ENCODE data around the gene CLNK.
A peak's percentile ranks its signal among the peaks of the same experiment; 100 is the strongest.

CLNK gene

GRCh38 chr4:10691651-10692050, 7.1 kb upstream of the CLNK start:
- peaks cover 1% of the 10 kb centered on the region for H3K27me3 Mint-ChIP-seq
- H3K4me1 Mint-ChIP-seq (ENCODE audit: low read depth): peaks cover 20% of the 10 kb centered on the region
- H3K9me3 Mint-ChIP-seq: no peaks in the 10 kb centered on the region
- intact Hi-C loops (cut with micrococcal nuclease): no loop called here
- no peak overlapping the region for H3K4me3 Mint-ChIP-seq
- H3K27ac Mint-ChIP-seq: no peak overlapping the region
- no peaks in the 10 kb centered on the region for H3K36me3 Mint-ChIP-seq (ENCODE audit: low read depth)

DNA sequence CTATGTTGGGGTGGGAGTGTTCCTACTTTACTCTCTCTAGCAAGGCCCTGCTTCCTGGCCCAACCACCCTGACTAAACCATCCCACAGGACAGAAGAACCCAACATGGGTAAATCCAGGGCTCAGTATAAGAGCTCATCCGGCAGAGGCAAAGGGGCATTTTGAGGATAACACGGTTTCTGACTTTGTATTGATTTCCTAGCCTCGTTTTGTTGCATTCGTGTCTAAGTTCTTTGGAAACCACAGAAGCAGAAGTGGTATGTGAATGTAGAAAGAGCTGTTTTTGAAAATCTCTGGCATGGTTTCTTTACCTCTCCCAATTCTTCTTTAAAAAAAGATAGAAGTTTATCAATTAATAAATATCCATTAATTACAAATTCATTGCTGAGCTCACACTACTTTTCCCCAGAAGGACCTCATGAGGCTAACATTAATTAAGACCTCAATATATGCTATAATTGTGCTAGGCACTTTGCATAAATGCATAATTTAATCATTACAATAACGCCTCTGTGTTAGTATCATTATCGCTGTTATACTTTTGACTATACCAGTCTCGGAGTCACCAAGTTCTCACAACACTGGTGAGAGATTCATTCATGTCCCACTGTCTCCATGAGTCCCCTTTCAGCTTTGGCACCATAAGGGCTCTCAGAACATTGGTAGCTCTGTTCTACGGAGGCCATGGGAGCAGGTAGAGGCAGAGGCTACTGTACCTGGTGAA, 5.8 kb upstream of the CLNK start:
- Mint-ChIP-seq H3K27ac (peak overlapping the region; percentile 51), H3K4me1 (ENCODE audit: low read depth) (peaks cover 20% of the 10 kb centered on the region), H3K4me3 (no peak overlapping the region), H3K36me3 (ENCODE audit: low read depth) (no peaks in the 10 kb centered on the region), H3K9me3 (no peaks in the 10 kb centered on the region), H3K27me3 (peaks cover 1% of the 10 kb centered on the region)
- intact Hi-C loops (cut with micrococcal nuclease): no loop called here

- peaks cover 3% of the 10 kb centered on the region for H3K27me3 Mint-ChIP-seq
- no peaks in the 10 kb centered on the region for H3K9me3 Mint-ChIP-seq
- no peaks in the 10 kb centered on the region for H3K36me3 Mint-ChIP-seq (ENCODE audit: low read depth)
- H3K27ac Mint-ChIP-seq: no peak overlapping the region
- intact Hi-C loops (cut with micrococcal nuclease): no loop called here
- H3K4me3 Mint-ChIP-seq: no peak overlapping the region
- H3K4me1 Mint-ChIP-seq (ENCODE audit: low read depth): peaks cover 26% of the 10 kb centered on the region
These were observed 4.3 kb upstream of the CLNK start for GRCh38 chr4:10688846-10689245.

GRCh38 chr4:10688022-10688421, 3.5 kb upstream of the CLNK start:
- peaks cover 26% of the 10 kb centered on the region for H3K4me1 Mint-ChIP-seq (ENCODE audit: low read depth)
- intact Hi-C loops (cut with micrococcal nuclease): no loop called here
- no peak overlapping the region for H3K27ac Mint-ChIP-seq
- H3K9me3 Mint-ChIP-seq: no peaks in the 10 kb centered on the region
- no peaks in the 10 kb centered on the region for H3K36me3 Mint-ChIP-seq (ENCODE audit: low read depth)
- no peak overlapping the region for H3K4me3 Mint-ChIP-seq
- H3K27me3 Mint-ChIP-seq: peaks cover 3% of the 10 kb centered on the region

DNA sequence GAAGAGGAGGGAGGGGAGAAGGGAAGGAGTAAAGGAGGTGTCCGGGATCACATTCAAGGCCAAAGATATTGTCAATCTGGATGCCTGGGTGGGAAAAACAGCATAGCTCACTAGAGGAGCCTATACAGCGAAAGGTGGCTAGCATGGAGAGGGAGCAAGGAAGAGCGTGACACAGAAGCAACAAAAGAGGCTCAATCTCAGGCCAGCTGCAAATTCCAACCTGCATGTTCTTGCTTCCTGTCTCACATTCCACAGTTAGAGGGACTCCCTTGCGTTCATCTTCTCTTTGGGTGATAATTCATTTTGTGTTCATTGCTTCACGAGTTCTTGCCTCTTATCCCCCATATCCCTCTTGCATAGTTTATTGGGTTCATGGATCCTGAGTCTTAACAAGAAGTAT, 3.0 kb upstream of the CLNK start:
- Mint-ChIP-seq H3K9me3 (no peaks in the 10 kb centered on the region), H3K27ac (no peak overlapping the region), H3K36me3 (ENCODE audit: low read depth) (no peaks in the 10 kb centered on the region), H3K27me3 (peaks cover 3% of the 10 kb centered on the region), H3K4me3 (no peak overlapping the region), H3K4me1 (ENCODE audit: low read depth) (peaks cover 26% of the 10 kb centered on the region)
- intact Hi-C loops (cut with micrococcal nuclease): no loop called here

DNA sequence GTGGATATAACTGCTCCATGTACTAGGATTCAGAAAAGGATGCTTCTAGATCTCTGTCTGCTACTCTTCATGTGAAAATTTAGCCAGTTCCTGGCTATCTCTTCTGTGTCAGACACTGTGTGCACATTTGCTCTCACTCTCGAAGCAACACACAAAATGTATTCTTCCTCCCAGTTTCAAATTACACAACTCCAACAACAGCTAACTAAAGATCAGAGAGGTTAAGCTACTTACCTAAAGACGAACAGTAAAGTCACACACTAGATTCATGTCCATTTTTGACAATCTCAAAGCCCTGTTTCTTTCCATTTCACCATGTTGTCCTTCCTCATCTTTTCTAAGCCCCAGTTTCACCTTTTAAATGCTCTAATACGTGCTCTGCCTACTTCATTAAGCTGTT, 2.2 kb downstream of the CLNK start:
- H3K9me3 Mint-ChIP-seq: peaks cover 10% of the 10 kb centered on the region
- H3K4me1 Mint-ChIP-seq (ENCODE audit: low read depth): peaks cover 6% of the 10 kb centered on the region
- H3K27me3 Mint-ChIP-seq: peaks cover 3% of the 10 kb centered on the region
- no peak overlapping the region for H3K4me3 Mint-ChIP-seq
- no peaks in the 10 kb centered on the region for H3K36me3 Mint-ChIP-seq (ENCODE audit: low read depth)
- no peak overlapping the region for H3K27ac Mint-ChIP-seq
- intact Hi-C loops (cut with micrococcal nuclease): no loop called here

DNA sequence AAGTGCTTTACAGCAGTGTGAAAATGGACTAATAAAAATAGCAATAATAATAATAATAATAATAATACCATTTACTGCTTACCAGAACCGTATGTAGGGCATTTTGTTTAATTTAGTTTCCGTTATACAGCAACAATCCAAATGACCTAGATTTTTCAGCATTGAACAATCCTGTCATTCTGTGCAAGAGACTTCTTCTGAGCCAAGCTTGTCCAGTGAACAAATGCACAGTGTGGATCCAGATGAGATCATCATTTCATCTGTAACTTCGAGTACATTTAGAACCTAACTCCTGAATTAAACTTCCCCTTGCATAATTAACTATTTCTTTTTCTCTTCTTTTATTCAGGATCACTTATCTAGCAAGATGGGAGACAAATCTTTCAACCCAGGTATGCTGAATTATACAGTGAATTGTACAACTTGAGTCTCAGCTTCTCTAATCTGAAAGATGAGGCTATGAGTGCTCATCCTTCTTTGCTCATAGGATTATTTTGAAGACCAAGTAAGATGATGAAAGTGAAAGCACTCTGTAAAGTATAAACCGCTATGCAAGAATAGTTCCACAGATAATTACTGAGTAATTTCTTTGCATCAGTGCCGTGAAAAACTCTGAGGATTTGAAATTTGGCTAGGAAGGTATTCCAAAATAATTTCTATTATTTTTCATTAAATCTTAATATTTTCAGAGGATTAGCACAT, 6.6 kb downstream of the CLNK start:
- no peaks in the 10 kb centered on the region for H3K27me3 Mint-ChIP-seq
- H3K27ac Mint-ChIP-seq: no peak overlapping the region
- H3K36me3 Mint-ChIP-seq (ENCODE audit: low read depth): no peaks in the 10 kb centered on the region
- H3K9me3 Mint-ChIP-seq: peaks cover 30% of the 10 kb centered on the region
- intact Hi-C loops (cut with micrococcal nuclease): no loop called here
- peaks cover 11% of the 10 kb centered on the region for H3K4me1 Mint-ChIP-seq (ENCODE audit: low read depth)
- H3K4me3 Mint-ChIP-seq: no peak overlapping the region

- Mint-ChIP-seq H3K4me3 (no peak overlapping the region), H3K36me3 (ENCODE audit: low read depth) (no peaks in the 10 kb centered on the region), H3K27me3 (no peaks in the 10 kb centered on the region), H3K4me1 (ENCODE audit: low read depth) (peaks cover 11% of the 10 kb centered on the region), H3K9me3 (peaks cover 30% of the 10 kb centered on the region), H3K27ac (no peak overlapping the region)
- intact Hi-C loops (cut with micrococcal nuclease): no loop called here
These were observed 10.7 kb downstream of the CLNK start for GRCh38 chr4:10673817-10674369.

- H3K36me3 Mint-ChIP-seq (ENCODE audit: low read depth): no peaks in the 10 kb centered on the region
- no peak overlapping the region for H3K27ac Mint-ChIP-seq
- intact Hi-C loops (cut with micrococcal nuclease): no loop called here
- H3K9me3 Mint-ChIP-seq: peaks cover 20% of the 10 kb centered on the region
- H3K27me3 Mint-ChIP-seq: peaks cover 3% of the 10 kb centered on the region
- no peak overlapping the region for H3K4me3 Mint-ChIP-seq
- peaks cover 11% of the 10 kb centered on the region for H3K4me1 Mint-ChIP-seq (ENCODE audit: low read depth)
These were observed 12.2 kb downstream of the CLNK start for GRCh38 chr4:10672379-10672778.

DNA sequence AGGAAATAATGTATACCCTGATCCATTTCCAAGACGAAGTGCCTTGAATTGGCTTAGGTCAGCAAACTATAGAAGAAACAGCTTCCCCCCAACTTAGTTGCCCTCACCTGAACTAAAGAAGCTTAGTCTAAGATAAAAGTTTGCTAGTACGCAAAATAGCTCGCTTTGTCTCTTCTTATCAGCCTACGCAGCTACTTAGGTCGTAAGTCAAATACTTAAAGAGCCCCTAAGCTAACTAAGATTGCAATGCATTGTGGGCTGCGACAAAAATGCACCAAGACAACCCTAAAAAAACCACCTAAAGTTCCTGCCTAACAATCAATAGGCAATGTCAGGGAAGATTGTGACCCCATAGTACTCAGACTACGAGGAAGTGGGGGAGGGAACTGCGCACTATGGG, 12.8 kb downstream of the CLNK start:
- H3K9me3 Mint-ChIP-seq: peaks cover 14% of the 10 kb centered on the region
- no peak overlapping the region for H3K27ac Mint-ChIP-seq
- peaks cover 3% of the 10 kb centered on the region for H3K27me3 Mint-ChIP-seq
- no peak overlapping the region for H3K4me3 Mint-ChIP-seq
- peaks cover 10% of the 10 kb centered on the region for H3K4me1 Mint-ChIP-seq (ENCODE audit: low read depth)
- H3K36me3 Mint-ChIP-seq (ENCODE audit: low read depth): no peaks in the 10 kb centered on the region
- intact Hi-C loops (cut with micrococcal nuclease): no loop called here

DNA sequence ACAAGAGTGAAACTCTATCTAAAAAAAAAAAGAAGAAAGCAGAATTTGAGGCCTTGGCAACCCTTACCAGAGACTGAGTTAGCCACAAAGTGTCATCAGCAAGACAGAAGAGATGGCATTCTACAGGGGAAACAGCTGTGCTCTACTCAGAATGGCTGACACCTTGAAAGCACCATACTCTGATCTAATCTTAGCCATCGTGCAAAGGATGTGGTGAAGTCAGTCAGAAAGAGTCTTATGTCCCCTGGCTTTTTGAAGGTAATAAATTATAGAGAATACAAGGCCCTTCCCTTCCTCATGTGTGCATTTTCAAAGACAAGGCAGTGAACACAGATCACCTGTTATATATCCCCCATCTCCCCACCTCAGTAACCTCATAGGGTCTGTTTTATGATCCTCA, 13.2 kb downstream of the CLNK start:
- intact Hi-C loops (cut with micrococcal nuclease): no loop called here
- H3K27me3 Mint-ChIP-seq: peaks cover 3% of the 10 kb centered on the region
- H3K27ac Mint-ChIP-seq: no peak overlapping the region
- peaks cover 10% of the 10 kb centered on the region for H3K9me3 Mint-ChIP-seq
- H3K36me3 Mint-ChIP-seq (ENCODE audit: low read depth): no peaks in the 10 kb centered on the region
- H3K4me1 Mint-ChIP-seq (ENCODE audit: low read depth): peaks cover 6% of the 10 kb centered on the region
- no peak overlapping the region for H3K4me3 Mint-ChIP-seq

- peaks cover 5% of the 10 kb centered on the region for H3K4me1 Mint-ChIP-seq (ENCODE audit: low read depth)
- H3K36me3 Mint-ChIP-seq (ENCODE audit: low read depth): no peaks in the 10 kb centered on the region
- H3K27me3 Mint-ChIP-seq: peaks cover 3% of the 10 kb centered on the region
- H3K9me3 Mint-ChIP-seq: no peaks in the 10 kb centered on the region
- intact Hi-C loops (cut with micrococcal nuclease): no loop called here
- H3K4me3 Mint-ChIP-seq: no peak overlapping the region
- H3K27ac Mint-ChIP-seq: no peak overlapping the region
These were observed 14.2 kb downstream of the CLNK start for GRCh38 chr4:10670321-10670720.

DNA sequence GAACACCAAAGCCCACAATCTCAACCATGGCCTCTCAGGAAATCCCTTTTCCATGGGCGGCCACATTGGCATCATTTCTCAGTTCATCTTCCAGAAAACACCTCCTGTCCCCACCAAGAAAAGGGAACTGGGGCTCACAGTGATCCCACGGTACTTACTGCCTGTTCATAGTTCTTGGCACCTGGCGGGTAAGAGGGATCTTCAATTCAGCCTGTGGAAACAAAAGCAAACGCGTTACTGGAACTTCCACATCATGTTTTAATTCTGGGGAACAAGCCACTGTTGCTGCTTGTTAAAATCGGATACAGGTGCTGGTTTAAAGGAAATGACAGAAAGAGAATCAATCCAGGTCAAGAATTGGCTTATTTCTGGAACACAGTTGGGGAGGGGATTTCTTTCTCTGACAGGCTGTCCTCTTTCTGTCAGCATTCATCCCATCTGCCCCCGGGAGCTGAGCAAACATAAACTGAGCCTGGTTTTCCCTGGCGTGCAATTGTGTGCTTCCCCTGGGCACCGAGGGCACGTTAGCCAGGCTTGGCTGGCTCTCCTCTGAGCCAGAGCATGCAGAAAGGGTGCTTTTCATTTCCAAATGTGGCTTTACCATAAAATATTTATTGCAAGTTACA, 16.8 kb downstream of the CLNK start:
- H3K4me3 Mint-ChIP-seq: no peak overlapping the region
- H3K9me3 Mint-ChIP-seq: no peaks in the 10 kb centered on the region
- intact Hi-C loops (cut with micrococcal nuclease): no loop called here
- no peaks in the 10 kb centered on the region for H3K36me3 Mint-ChIP-seq (ENCODE audit: low read depth)
- H3K27ac Mint-ChIP-seq: no peak overlapping the region
- peaks cover 3% of the 10 kb centered on the region for H3K27me3 Mint-ChIP-seq
- H3K4me1 Mint-ChIP-seq (ENCODE audit: low read depth): no peaks in the 10 kb centered on the region

DNA sequence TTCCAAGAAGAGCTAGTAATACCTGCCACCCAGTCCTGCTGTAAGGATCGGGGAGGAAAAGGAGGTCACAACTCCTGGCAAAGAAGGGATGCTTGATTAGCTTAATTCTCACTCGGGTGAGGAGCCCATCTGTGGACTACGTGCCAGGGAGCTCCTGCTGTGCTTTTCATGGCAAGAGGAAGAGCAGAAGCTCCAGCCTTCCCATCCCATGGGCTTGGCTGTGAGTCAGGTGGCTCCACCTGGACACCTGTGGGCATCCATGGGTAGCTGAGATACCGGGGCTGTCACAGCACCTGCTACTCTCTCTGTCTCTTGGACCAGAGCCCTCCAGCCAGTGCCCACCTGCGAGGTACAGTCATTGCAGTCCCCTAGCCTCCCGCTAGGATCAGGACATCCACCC, 18.0 kb downstream of the CLNK start:
- H3K27ac Mint-ChIP-seq: no peak overlapping the region
- H3K4me1 Mint-ChIP-seq (ENCODE audit: low read depth): no peaks in the 10 kb centered on the region
- H3K4me3 Mint-ChIP-seq: no peak overlapping the region
- peaks cover 3% of the 10 kb centered on the region for H3K27me3 Mint-ChIP-seq
- H3K9me3 Mint-ChIP-seq: no peaks in the 10 kb centered on the region
- intact Hi-C loops (cut with micrococcal nuclease): no loop called here
- no peaks in the 10 kb centered on the region for H3K36me3 Mint-ChIP-seq (ENCODE audit: low read depth)
